BLaER1 (cell line): ENCODE results near the gene ZC3H7B.

Experiments
- H3K27ac ChIP-seq: shearing (Covaris generic); formaldehyde crosslinking; 2 replicates; pipeline ENCODE4 v1.8.1; 2022
- H3K27me3 ChIP-seq: shearing (Covaris generic); formaldehyde crosslinking; 2 replicates; pipeline ENCODE4 v1.8.1; 2022
- H3K36me3 ChIP-seq: shearing (Covaris generic); formaldehyde crosslinking; 2 replicates; pipeline ENCODE4 v1.8.1; 2022
- H3K4me1 ChIP-seq: shearing (Covaris generic); formaldehyde crosslinking; 2 replicates; pipeline ENCODE4 v1.8.1; 2022
- H3K4me2 ChIP-seq: shearing (Covaris generic); formaldehyde crosslinking; 2 replicates; pipeline ENCODE4 v1.8.1; 2022
- H3K4me3 ChIP-seq: shearing (Covaris generic); formaldehyde crosslinking; 2 replicates; pipeline ENCODE4 v1.8.1; 2022
- H3K9ac ChIP-seq: shearing (Covaris generic); formaldehyde crosslinking; 2 replicates; pipeline ENCODE4 v1.8.1; 2022
- H3K9me3 ChIP-seq: shearing (Covaris generic); formaldehyde crosslinking; 2 replicates; pipeline ENCODE4 v1.8.1; 2022
- H4K20me1 ChIP-seq: shearing (Covaris generic); formaldehyde crosslinking; 2 replicates; pipeline ENCODE4 v1.8.1; 2022
- Cebpa-rat ChIP-seq: shearing (Covaris generic); IDR thresholded peaks from 2 replicates; pipeline ENCODE4 v1.8.1; 2022

ZC3H7B gene

DNA sequence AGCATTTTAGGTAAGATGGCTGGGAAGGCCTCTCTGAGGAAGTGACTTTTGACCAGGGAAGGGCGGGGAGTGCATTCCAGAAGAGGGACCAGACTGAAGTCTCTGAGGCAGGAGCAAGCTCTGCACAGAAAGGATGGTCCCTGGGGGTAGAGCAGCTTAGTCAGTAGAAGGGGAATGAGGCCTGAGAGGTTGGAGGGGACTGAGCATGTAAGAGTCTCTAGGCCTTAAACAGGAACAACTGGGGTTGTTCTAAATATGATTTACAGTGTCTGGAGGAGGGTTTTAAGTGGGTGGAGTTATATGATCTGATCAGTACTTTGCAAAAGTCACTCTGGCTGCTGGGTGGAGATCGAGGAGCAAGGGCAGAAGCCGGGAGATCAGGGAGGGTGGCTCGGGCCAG lies 48.8 kb downstream of the ZC3H7B start:
- Histone ChIP-seq H3K9me3 (no peaks in the 10 kb centered on the region), H3K4me1 (no peaks in the 10 kb centered on the region), H4K20me1 (peaks cover 34% of the 10 kb centered on the region), H3K9ac (no peak overlapping the region), H3K27me3 (no peaks in the 10 kb centered on the region), H3K4me2 (no peak overlapping the region), H3K4me3 (no peak overlapping the region), H3K27ac (no peak overlapping the region), H3K36me3 (peaks cover 100% of the 10 kb centered on the region)
- TF ChIP-seq Cebpa-rat, result no peak

GRCh38 chr22:41351011-41351410 lies 49.7 kb downstream of the ZC3H7B start:
- Histone ChIP-seq H3K27ac (no peak overlapping the region), H3K36me3 (peaks cover 100% of the 10 kb centered on the region)

GRCh38 chr22:41352058-41352457 lies 50.7 kb downstream of the ZC3H7B start:
- H3K36me3 ChIP-seq, result peaks cover 100% of the 10 kb centered on the region

More at GRCh38 chr22:41351011-41351410, 49.7 kb downstream of the ZC3H7B start:
- H3K4me2 ChIP-seq, result no peak overlapping the region
- H4K20me1 ChIP-seq, result peaks cover 34% of the 10 kb centered on the region
- TF ChIP-seq Cebpa-rat, result no peak
- H3K4me1 ChIP-seq, result no peaks in the 10 kb centered on the region
- H3K4me3 ChIP-seq, result no peak overlapping the region
- H3K27me3 ChIP-seq, result no peaks in the 10 kb centered on the region
- no peaks in the 10 kb centered on the region for H3K9me3 ChIP-seq
- no peak overlapping the region for H3K9ac ChIP-seq

GRCh38 chr22:41353862-41354575 lies 52.7 kb downstream of the ZC3H7B start:
- peaks cover 33% of the 10 kb centered on the region for H4K20me1 ChIP-seq
- H3K27me3 ChIP-seq, result no peaks in the 10 kb centered on the region
- H3K36me3 ChIP-seq, result peaks cover 100% of the 10 kb centered on the region
- H3K4me2 ChIP-seq, result no peak overlapping the region
- no peaks in the 10 kb centered on the region for H3K4me1 ChIP-seq
- H3K9me3 ChIP-seq, result no peaks in the 10 kb centered on the region
- no peak overlapping the region for H3K9ac ChIP-seq
- H3K27ac ChIP-seq, result no peak overlapping the region
- no peak overlapping the region for H3K4me3 ChIP-seq
- TF ChIP-seq Cebpa-rat, result no peak

More at GRCh38 chr22:41352058-41352457, 50.7 kb downstream of the ZC3H7B start:
- H3K27me3 ChIP-seq, result no peaks in the 10 kb centered on the region
- no peaks in the 10 kb centered on the region for H3K9me3 ChIP-seq
- H3K27ac ChIP-seq, result no peak overlapping the region
- no peaks in the 10 kb centered on the region for H3K4me1 ChIP-seq
- H3K4me2 ChIP-seq, result no peak overlapping the region
- H4K20me1 ChIP-seq, result peaks cover 34% of the 10 kb centered on the region
- no peak overlapping the region for H3K4me3 ChIP-seq
- TF ChIP-seq Cebpa-rat, result no peak
- no peak overlapping the region for H3K9ac ChIP-seq

- H3K27me3 ChIP-seq, result no peaks in the 10 kb centered on the region
- H3K9me3 ChIP-seq, result no peaks in the 10 kb centered on the region
- no peaks in the 10 kb centered on the region for H3K4me1 ChIP-seq
- TF ChIP-seq Cebpa-rat, result no peak
- no peak overlapping the region for H3K27ac ChIP-seq
- peaks cover 98% of the 10 kb centered on the region for H3K36me3 ChIP-seq
- no peak overlapping the region for H3K9ac ChIP-seq
- peaks cover 26% of the 10 kb centered on the region for H4K20me1 ChIP-seq
- no peak overlapping the region for H3K4me3 ChIP-seq
- H3K4me2 ChIP-seq, result no peak overlapping the region
These were observed 53.7 kb downstream of the ZC3H7B start for GRCh38 chr22:41354979-41355378.

DNA sequence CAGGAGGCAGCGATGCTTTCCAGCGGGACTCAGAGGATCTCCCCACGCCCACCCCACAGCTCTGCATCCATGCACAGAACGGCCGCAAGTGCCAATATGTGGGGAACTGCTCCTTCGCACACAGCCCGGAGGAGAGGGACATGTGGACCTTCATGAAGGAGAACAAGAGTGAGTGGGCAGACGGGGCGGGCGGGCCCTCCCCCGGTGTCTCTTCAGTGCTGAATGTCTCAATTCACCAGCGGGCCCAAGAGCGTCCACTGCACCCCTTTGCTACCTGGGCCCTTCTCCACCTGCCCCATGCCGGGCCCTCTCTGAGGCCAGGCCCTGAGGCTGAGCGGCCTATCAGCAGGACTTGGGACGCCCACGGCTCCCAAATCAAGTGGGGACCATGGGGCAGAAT lies 54.6 kb downstream of the ZC3H7B start:
- Histone ChIP-seq H4K20me1 (peaks cover 22% of the 10 kb centered on the region), H3K4me3 (no peak overlapping the region), H3K4me2 (no peak overlapping the region), H3K36me3 (peaks cover 94% of the 10 kb centered on the region), H3K27me3 (no peaks in the 10 kb centered on the region), H3K9ac (no peak overlapping the region), H3K9me3 (no peaks in the 10 kb centered on the region), H3K4me1 (no peaks in the 10 kb centered on the region), H3K27ac (no peak overlapping the region)
- TF ChIP-seq Cebpa-rat, result no peak

DNA sequence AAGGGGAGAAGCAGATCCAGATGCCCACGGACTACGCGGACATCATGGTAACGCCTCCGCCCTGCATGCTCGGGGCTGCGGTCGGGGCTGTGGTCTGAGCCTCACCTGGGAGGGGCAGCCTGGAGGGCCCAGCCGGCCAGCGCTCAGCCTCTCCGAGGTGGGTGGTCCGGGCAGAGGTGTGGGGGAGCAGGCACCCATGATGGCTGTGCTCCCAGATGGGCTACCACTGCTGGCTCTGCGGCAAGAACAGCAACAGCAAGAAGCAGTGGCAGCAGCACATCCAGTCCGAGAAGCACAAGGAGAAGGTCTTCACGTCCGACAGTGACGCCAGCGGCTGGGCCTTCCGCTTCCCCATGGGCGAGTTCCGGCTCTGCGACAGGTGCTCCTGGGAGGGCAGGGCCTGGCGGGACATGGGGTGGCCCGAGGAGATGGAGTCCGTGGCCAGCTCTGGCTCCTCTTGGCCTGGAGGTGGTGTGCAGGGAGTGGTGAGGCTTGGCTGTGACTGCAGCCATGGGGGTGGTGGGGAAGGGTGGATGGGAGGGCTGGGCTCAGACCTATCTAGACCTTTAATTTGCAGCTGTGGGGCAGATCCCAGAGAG lies 55.2 kb downstream of the ZC3H7B start:
- Histone ChIP-seq H3K27me3 (no peaks in the 10 kb centered on the region), H3K4me3 (no peak overlapping the region), H3K9me3 (no peaks in the 10 kb centered on the region), H3K27ac (no peak overlapping the region), H3K4me1 (no peaks in the 10 kb centered on the region), H3K4me2 (no peak overlapping the region), H3K36me3 (peaks cover 93% of the 10 kb centered on the region), H3K9ac (no peak overlapping the region), H4K20me1 (peaks cover 18% of the 10 kb centered on the region)
- no peak for TF ChIP-seq Cebpa-rat

- H3K4me3 ChIP-seq, result no peak overlapping the region
- peaks cover 90% of the 10 kb centered on the region for H3K36me3 ChIP-seq
- no peak overlapping the region for H3K27ac ChIP-seq
- H3K27me3 ChIP-seq, result no peaks in the 10 kb centered on the region
- no peak for TF ChIP-seq Cebpa-rat
- no peak overlapping the region for H3K4me2 ChIP-seq
- H3K9me3 ChIP-seq, result no peaks in the 10 kb centered on the region
- no peaks in the 10 kb centered on the region for H3K4me1 ChIP-seq
- H3K9ac ChIP-seq, result no peak overlapping the region
- peaks cover 18% of the 10 kb centered on the region for H4K20me1 ChIP-seq
These were observed 55.9 kb downstream of the ZC3H7B start for GRCh38 chr22:41357191-41357590.

- Histone ChIP-seq H3K27ac (no peak overlapping the region), H3K4me1 (no peaks in the 10 kb centered on the region), H3K27me3 (no peaks in the 10 kb centered on the region), H3K4me2 (no peak overlapping the region), H3K4me3 (no peak overlapping the region), H3K9ac (no peak overlapping the region), H3K36me3 (peaks cover 72% of the 10 kb centered on the region), H4K20me1 (peaks cover 8% of the 10 kb centered on the region; the same call in 1 of the 2 replicates), H3K9me3 (no peaks in the 10 kb centered on the region)
- no peak for TF ChIP-seq Cebpa-rat
These were observed 57.6 kb downstream of the ZC3H7B start for GRCh38 chr22:41358927-41359326.

DNA sequence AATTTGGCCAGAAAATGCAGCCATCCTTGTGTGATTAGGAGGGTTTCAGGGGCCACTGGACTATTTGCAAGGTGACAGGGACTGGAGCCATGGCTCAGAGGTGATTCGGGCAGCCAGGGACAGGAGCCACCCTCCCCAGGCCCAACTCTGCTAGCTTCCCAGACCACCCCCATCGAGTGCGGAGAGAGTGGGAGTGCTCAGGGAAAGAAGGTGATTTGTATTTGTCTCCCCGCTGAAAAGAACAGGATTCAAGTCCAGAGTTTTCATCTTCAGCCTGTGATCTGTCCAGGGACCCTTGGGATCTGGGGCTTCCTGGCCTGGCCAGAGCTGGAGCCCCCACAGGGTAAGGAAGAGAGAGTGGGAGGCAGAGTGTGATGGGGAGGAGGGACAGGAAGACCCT lies 58.1 kb downstream of the ZC3H7B start:
- H3K9me3 ChIP-seq, result no peaks in the 10 kb centered on the region
- H3K27me3 ChIP-seq, result no peaks in the 10 kb centered on the region
- H3K4me3 ChIP-seq, result no peak overlapping the region
- no peak overlapping the region for H3K9ac ChIP-seq
- no peaks in the 10 kb centered on the region for H3K4me1 ChIP-seq
- H4K20me1 ChIP-seq, result peaks cover 5% of the 10 kb centered on the region; the same call in 1 of the 2 replicates
- H3K27ac ChIP-seq, result no peak overlapping the region
- peaks cover 68% of the 10 kb centered on the region for H3K36me3 ChIP-seq
- no peak overlapping the region for H3K4me2 ChIP-seq
- no peak for TF ChIP-seq Cebpa-rat
